Measurements from ENCODE around the gene RPL37A. TPM values are rescaled to one million over a fixed set of nuclear protein-coding genes. Genes with fewer than 3 reads are reported as not detected.

Gene RPL37A
- total RNA-seq (12,065 TPM), polyA plus RNA-seq (ENCODE audit: insufficient read depth in 1 of 8, insufficient read length in 8 of 8, low replicate concordance in 1 of 8) (1,000 to 10,000 TPM; 3,793 to 4,976 (median 4,655) TPM)
- long read RNA-seq, donor 1, transcript RPL37A-210 (4 exons, 3,647 nt) = major isoform, 875 of 1,284 reads
- long read RNA-seq, donor 1, transcript RPL37A-209 (3 exons, 1,701 nt) = minor isoform, 10 of 1,284 reads
- long read RNA-seq, donor 1, transcript RPL37A-201 (3 exons, 742 nt) = minor isoform, 313 of 1,284 reads
- long read RNA-seq, donor 1, partial matches to known transcripts = 57 of 1,284 reads
- long read RNA-seq, donor 1, other reads (novel, unspliced or antisense) = 22 of 1,284 reads
- long read RNA-seq, donor 2, transcript RPL37A-201 (3 exons, 742 nt) = minor isoform, 94 of 389 reads
- long read RNA-seq, donor 2, transcript RPL37A-210 (4 exons, 3,647 nt) = major isoform, 263 of 389 reads
- long read RNA-seq, donor 2, transcript RPL37A-209 (3 exons, 1,701 nt) = minor isoform, 6 of 389 reads
- long read RNA-seq, donor 2, partial matches to known transcripts = 21 of 389 reads
- long read RNA-seq, donor 2, other reads (novel, unspliced or antisense) = 0 of 389 reads
- long read RNA-seq, donor 3, transcript RPL37A-201 (3 exons, 742 nt) = minor isoform, 294 of 1,394 reads
- long read RNA-seq, donor 3, transcript RPL37A-210 (4 exons, 3,647 nt) = major isoform, 1,000 of 1,394 reads
- long read RNA-seq, donor 3, transcript RPL37A-209 (3 exons, 1,701 nt) = minor isoform, 6 of 1,394 reads
- long read RNA-seq, donor 3, partial matches to known transcripts = 58 of 1,394 reads
- long read RNA-seq, donor 3, other reads (novel, unspliced or antisense) = 28 of 1,394 reads
- long read RNA-seq, donor 4, transcript RPL37A-201 (3 exons, 742 nt) = minor isoform, 319 of 2,122 reads
- long read RNA-seq, donor 4, transcript RPL37A-209 (3 exons, 1,701 nt) = minor isoform, 19 of 2,122 reads
- long read RNA-seq, donor 4, transcript RPL37A-208 (2 exons, 2,225 nt) = minor isoform, 13 of 2,122 reads
- long read RNA-seq, donor 4, transcript RPL37A-210 (4 exons, 3,647 nt) = major isoform, 1,631 of 2,122 reads
- long read RNA-seq, donor 4, partial matches to known transcripts = 64 of 2,122 reads
- long read RNA-seq, donor 4, other reads (novel, unspliced or antisense) = 69 of 2,122 reads
- long read RNA-seq, donor 5, transcript RPL37A-210 (4 exons, 3,647 nt) = major isoform, 4,610 of 5,468 reads
- long read RNA-seq, donor 5, transcript RPL37A-201 (3 exons, 742 nt) = minor isoform, 483 of 5,468 reads
- long read RNA-seq, donor 5, transcript RPL37A-209 (3 exons, 1,701 nt) = minor isoform, 52 of 5,468 reads
- long read RNA-seq, donor 5, transcript RPL37A-208 (2 exons, 2,225 nt) = minor isoform, 34 of 5,468 reads
- long read RNA-seq, donor 5, partial matches to known transcripts = 98 of 5,468 reads
- long read RNA-seq, donor 5, other reads (novel, unspliced or antisense) = 180 of 5,468 reads
- long read RNA-seq, donor 6, transcript RPL37A-209 (3 exons, 1,701 nt) = minor isoform, 54 of 6,354 reads
- long read RNA-seq, donor 6, transcript RPL37A-208 (2 exons, 2,225 nt) = minor isoform, 30 of 6,354 reads
- long read RNA-seq, donor 6, transcript RPL37A-210 (4 exons, 3,647 nt) = major isoform, 5,390 of 6,354 reads
- long read RNA-seq, donor 6, transcript RPL37A-201 (3 exons, 742 nt) = minor isoform, 579 of 6,354 reads
- long read RNA-seq, donor 6, partial matches to known transcripts = 118 of 6,354 reads
- long read RNA-seq, donor 6, other reads (novel, unspliced or antisense) = 175 of 6,354 reads
- long read RNA-seq, donor 7, transcript RPL37A-208 (2 exons, 2,225 nt) = minor isoform, 29 of 5,099 reads
- long read RNA-seq, donor 7, transcript RPL37A-201 (3 exons, 742 nt) = minor isoform, 528 of 5,099 reads
- long read RNA-seq, donor 7, transcript RPL37A-210 (4 exons, 3,647 nt) = major isoform, 4,239 of 5,099 reads
- long read RNA-seq, donor 7, transcript RPL37A-209 (3 exons, 1,701 nt) = minor isoform, 33 of 5,099 reads
- long read RNA-seq, donor 7, partial matches to known transcripts = 106 of 5,099 reads
- long read RNA-seq, donor 7, other reads (novel, unspliced or antisense) = 157 of 5,099 reads
- long read RNA-seq, donor 8, transcript RPL37A-210 (4 exons, 3,647 nt) = major isoform, 2,080 of 3,077 reads
- long read RNA-seq, donor 8, transcript RPL37A-208 (2 exons, 2,225 nt) = minor isoform, 25 of 3,077 reads
- long read RNA-seq, donor 8, transcript RPL37A-209 (3 exons, 1,701 nt) = minor isoform, 30 of 3,077 reads
- long read RNA-seq, donor 8, transcript RPL37A-201 (3 exons, 742 nt) = minor isoform, 665 of 3,077 reads
- long read RNA-seq, donor 8, partial matches to known transcripts = 196 of 3,077 reads
- long read RNA-seq, donor 8, other reads (novel, unspliced or antisense) = 68 of 3,077 reads
- long read RNA-seq, donor 9, transcript RPL37A-209 (3 exons, 1,701 nt) = minor isoform, 32 of 3,935 reads
- long read RNA-seq, donor 9, transcript RPL37A-210 (4 exons, 3,647 nt) = major isoform, 3,194 of 3,935 reads
- long read RNA-seq, donor 9, transcript RPL37A-201 (3 exons, 742 nt) = minor isoform, 482 of 3,935 reads
- long read RNA-seq, donor 9, transcript RPL37A-208 (2 exons, 2,225 nt) = minor isoform, 21 of 3,935 reads
- long read RNA-seq, donor 9, partial matches to known transcripts = 89 of 3,935 reads
- long read RNA-seq, donor 9, other reads (novel, unspliced or antisense) = 114 of 3,935 reads
- long read RNA-seq, donor 10, transcript RPL37A-208 (2 exons, 2,225 nt) = minor isoform, 24 of 4,373 reads
- long read RNA-seq, donor 10, transcript RPL37A-209 (3 exons, 1,701 nt) = minor isoform, 39 of 4,373 reads
- long read RNA-seq, donor 10, transcript RPL37A-210 (4 exons, 3,647 nt) = major isoform, 2,996 of 4,373 reads
- long read RNA-seq, donor 10, transcript RPL37A-201 (3 exons, 742 nt) = minor isoform, 1,002 of 4,373 reads
- long read RNA-seq, donor 10, partial matches to known transcripts = 195 of 4,373 reads
- long read RNA-seq, donor 10, other reads (novel, unspliced or antisense) = 105 of 4,373 reads
- long read RNA-seq, donor 11, transcript RPL37A-210 (4 exons, 3,647 nt) = major isoform, 3,210 of 3,960 reads
- long read RNA-seq, donor 11, transcript RPL37A-208 (2 exons, 2,225 nt) = minor isoform, 40 of 3,960 reads
- long read RNA-seq, donor 11, transcript RPL37A-209 (3 exons, 1,701 nt) = minor isoform, 32 of 3,960 reads
- long read RNA-seq, donor 11, transcript RPL37A-201 (3 exons, 742 nt) = minor isoform, 480 of 3,960 reads
- long read RNA-seq, donor 11, partial matches to known transcripts = 63 of 3,960 reads
- long read RNA-seq, donor 11, other reads (novel, unspliced or antisense) = 130 of 3,960 reads

- Histone ChIP-seq H3K27ac (ENCODE audit: low read length) (peak within 1 kb of the TSS; percentile 84), H3K27me3 (ENCODE audit: control insufficient read depth, insufficient read depth, low read length) (no peaks in the 10 kb centered on the region), H3K9me3 (replicated peaks; ENCODE audit: control insufficient read depth, low read depth, low read length) (no peaks in the 10 kb centered on the region), H3K4me1 (ENCODE audit: control insufficient read depth, insufficient read depth, low read length) (peaks cover 18% of the 10 kb centered on the region), H3K4me3 (ENCODE audit: low read length) (peak within 1 kb of the TSS; percentile 96), H3K36me3 (ENCODE audit: control insufficient read depth, insufficient read depth, low read length) (peaks cover 36% of the 10 kb centered on the region)
- 0% methylated on average over 23 of the region's 54 CpGs for WGBS (ENCODE audit: insufficient coverage)
- DNase-seq = peak; percentile 99
These were observed at the start of gene RPL37A for GRCh38 chr2:216498379-216499352. Gene RPL37A (plus strand): TSS chr2:216498844. CDS start chr2:216498875, 31 bp downstream.

GRCh38 chr2:216450346-216450745, 48.3 kb upstream of the RPL37A start:
- no peaks in the 10 kb centered on the region for H3K4me1 ChIP-seq (ENCODE audit: control insufficient read depth, insufficient read depth, low read length)
- peaks cover 4% of the 10 kb centered on the region for H3K9me3 ChIP-seq (replicated peaks; ENCODE audit: control insufficient read depth, low read depth, low read length)
- no peak for DNase-seq
- no peak overlapping the region for H3K4me3 ChIP-seq (ENCODE audit: low read length)
- peaks cover 72% of the 10 kb centered on the region for H3K36me3 ChIP-seq (ENCODE audit: control insufficient read depth, insufficient read depth, low read length)
- H3K27ac ChIP-seq (ENCODE audit: low read length) = no peak overlapping the region
- H3K27me3 ChIP-seq (ENCODE audit: control insufficient read depth, insufficient read depth, low read length) = no peaks in the 10 kb centered on the region

- H3K4me1 ChIP-seq (ENCODE audit: control insufficient read depth, insufficient read depth, low read length) = no peaks in the 10 kb centered on the region
- DNase-seq = no peak
- H3K27me3 ChIP-seq (ENCODE audit: control insufficient read depth, insufficient read depth, low read length) = no peaks in the 10 kb centered on the region
- 98% methylated on average over 7 of the region's 7 CpGs for WGBS (ENCODE audit: insufficient coverage)
- H3K9me3 ChIP-seq (replicated peaks; ENCODE audit: control insufficient read depth, low read depth, low read length) = peaks cover 4% of the 10 kb centered on the region
- H3K36me3 ChIP-seq (ENCODE audit: control insufficient read depth, insufficient read depth, low read length) = peaks cover 70% of the 10 kb centered on the region
- H3K4me3 ChIP-seq (ENCODE audit: low read length) = no peak overlapping the region
- H3K27ac ChIP-seq (ENCODE audit: low read length) = no peak overlapping the region
These were observed 47.9 kb upstream of the RPL37A start for GRCh38 chr2:216450784-216451183.

- peaks cover 46% of the 10 kb centered on the region for H3K36me3 ChIP-seq (ENCODE audit: control insufficient read depth, insufficient read depth, low read length)
- H3K27ac ChIP-seq (ENCODE audit: low read length) = no peak overlapping the region
- WGBS (ENCODE audit: insufficient coverage) = 100% methylated on average over 2 of the region's 4 CpGs
- H3K27me3 ChIP-seq (ENCODE audit: control insufficient read depth, insufficient read depth, low read length) = no peaks in the 10 kb centered on the region
- peaks cover 4% of the 10 kb centered on the region for H3K9me3 ChIP-seq (replicated peaks; ENCODE audit: control insufficient read depth, low read depth, low read length)
- no peak overlapping the region for H3K4me3 ChIP-seq (ENCODE audit: low read length)
- H3K4me1 ChIP-seq (ENCODE audit: control insufficient read depth, insufficient read depth, low read length) = no peaks in the 10 kb centered on the region
- DNase-seq = no peak
These were observed 44.6 kb upstream of the RPL37A start for GRCh38 chr2:216453955-216454614.

GRCh38 chr2:216463148-216463547, 35.5 kb upstream of the RPL37A start:
- Histone ChIP-seq H3K4me1 (ENCODE audit: control insufficient read depth, insufficient read depth, low read length) (no peaks in the 10 kb centered on the region), H3K27ac (ENCODE audit: low read length) (no peak overlapping the region), H3K27me3 (ENCODE audit: control insufficient read depth, insufficient read depth, low read length) (no peaks in the 10 kb centered on the region), H3K9me3 (replicated peaks; ENCODE audit: control insufficient read depth, low read depth, low read length) (no peaks in the 10 kb centered on the region), H3K4me3 (ENCODE audit: low read length) (no peak overlapping the region), H3K36me3 (ENCODE audit: control insufficient read depth, insufficient read depth, low read length) (peaks cover 25% of the 10 kb centered on the region)
- 67% methylated on average over 1 of the region's 2 CpGs for WGBS (ENCODE audit: insufficient coverage)
- no peak for DNase-seq

GRCh38 chr2:216464104-216464720, 34.4 kb upstream of the RPL37A start:
- H3K9me3 ChIP-seq (replicated peaks; ENCODE audit: control insufficient read depth, low read depth, low read length) = no peaks in the 10 kb centered on the region
- H3K27me3 ChIP-seq (ENCODE audit: control insufficient read depth, insufficient read depth, low read length) = no peaks in the 10 kb centered on the region
- no peak overlapping the region for H3K27ac ChIP-seq (ENCODE audit: low read length)
- H3K4me3 ChIP-seq (ENCODE audit: low read length) = no peak overlapping the region
- no peaks in the 10 kb centered on the region for H3K4me1 ChIP-seq (ENCODE audit: control insufficient read depth, insufficient read depth, low read length)
- H3K36me3 ChIP-seq (ENCODE audit: control insufficient read depth, insufficient read depth, low read length) = peaks cover 25% of the 10 kb centered on the region
- DNase-seq = no peak
- 90% methylated on average over 3 of the region's 6 CpGs for WGBS (ENCODE audit: insufficient coverage)

All from muscle of leg (tissue), 16 donors.